Activated T-cell treated with anti-CD3 and anti-CD28 coated beads, Interleukin-2, amount 50 U/mL, for 24 hours (primary cell): ENCODE results near the gene COL9A2.
"Not testable (repeated sequence)": the region's sequence is repeated elsewhere in the genome, so short reads cannot be mapped to it uniquely, and the experiment has no call there.

ENCODE experiments used
- DNase-seq: peaks from one replicate; pipeline ENCODE4 v3.0.0-alpha.2; 2020
- H3K27ac Mint-ChIP-seq: 2 replicates; pipeline ENCODE4 v1.8.0; 2020; ENCODE audit warnings: mild to moderate bottlenecking, mixed read lengths
- H3K27me3 Mint-ChIP-seq: 2 replicates; pipeline ENCODE4 v1.8.0; 2020; ENCODE audit warnings: mixed read lengths
- H3K36me3 Mint-ChIP-seq: 2 replicates; pipeline ENCODE4 v1.8.0; 2020; ENCODE audit warnings: low read depth, mixed read lengths
- H3K4me1 Mint-ChIP-seq: 2 replicates; pipeline ENCODE4 v1.8.0; 2020; ENCODE audit warnings: low read depth, mixed read lengths
- H3K4me3 Mint-ChIP-seq: 2 replicates; pipeline ENCODE4 v1.8.0; 2020; ENCODE audit warnings: mild to moderate bottlenecking, moderate library complexity, mixed read lengths
- H3K9me3 Mint-ChIP-seq: 2 replicates; pipeline ENCODE4 v1.8.0; 2020; ENCODE audit warnings: mixed read lengths

The COL9A2 gene

GRCh38 chr1:40339420-40340323, 22.6 kb upstream of the COL9A2 start:
- no peaks in the 10 kb centered on the region for H3K9me3 Mint-ChIP-seq
- no peaks in the 10 kb centered on the region for H3K27me3 Mint-ChIP-seq
- peaks cover 52% of the 10 kb centered on the region for H3K4me1 Mint-ChIP-seq
- no peak overlapping the region for H3K4me3 Mint-ChIP-seq
- peak overlapping the region; percentile 22 for H3K27ac Mint-ChIP-seq
- DNase-seq: no peak
- H3K36me3 Mint-ChIP-seq: no peaks in the 10 kb centered on the region

- Mint-ChIP-seq H3K4me1 (peaks cover 44% of the 10 kb centered on the region), H3K9me3 (no peaks in the 10 kb centered on the region), H3K4me3 (no peak overlapping the region), H3K36me3 (no peaks in the 10 kb centered on the region), H3K27me3 (no peaks in the 10 kb centered on the region), H3K27ac (no peak overlapping the region)
- DNase-seq: peak; percentile 95
These were observed 21.8 kb upstream of the COL9A2 start for GRCh38 chr1:40338745-40339419.

GRCh38 chr1:40337443-40337842, 20.4 kb upstream of the COL9A2 start:
- Mint-ChIP-seq H3K4me1 (peaks cover 34% of the 10 kb centered on the region), H3K27ac (no peak overlapping the region), H3K36me3 (no peaks in the 10 kb centered on the region), H3K27me3 (no peaks in the 10 kb centered on the region), H3K4me3 (no peak overlapping the region), H3K9me3 (no peaks in the 10 kb centered on the region)
- DNase-seq: no peak

DNA sequence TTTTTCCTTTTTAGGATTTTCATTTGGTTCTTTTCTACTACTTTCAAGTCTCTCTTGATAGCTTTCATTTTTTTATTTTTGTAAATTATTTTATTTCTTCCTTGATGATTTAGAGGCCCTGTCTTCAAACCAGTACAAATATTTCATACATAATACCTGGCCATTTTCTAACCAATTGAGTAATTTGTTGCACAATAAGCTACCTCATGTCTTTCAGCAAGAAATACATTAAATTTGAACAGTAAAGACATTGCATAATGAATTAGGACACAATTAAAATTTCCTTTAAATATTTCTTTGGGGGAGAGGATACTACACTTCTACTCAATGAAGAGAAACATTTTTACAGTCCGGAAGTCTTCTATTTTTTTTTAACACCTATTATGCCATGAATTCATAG, 15.6 kb upstream of the COL9A2 start:
- peaks cover 2% of the 10 kb centered on the region for H3K9me3 Mint-ChIP-seq
- no peaks in the 10 kb centered on the region for H3K36me3 Mint-ChIP-seq
- no peak for DNase-seq
- H3K27me3 Mint-ChIP-seq: no peaks in the 10 kb centered on the region
- no peaks in the 10 kb centered on the region for H3K4me1 Mint-ChIP-seq
- no peak overlapping the region for H3K27ac Mint-ChIP-seq
- H3K4me3 Mint-ChIP-seq: no peak overlapping the region

DNA sequence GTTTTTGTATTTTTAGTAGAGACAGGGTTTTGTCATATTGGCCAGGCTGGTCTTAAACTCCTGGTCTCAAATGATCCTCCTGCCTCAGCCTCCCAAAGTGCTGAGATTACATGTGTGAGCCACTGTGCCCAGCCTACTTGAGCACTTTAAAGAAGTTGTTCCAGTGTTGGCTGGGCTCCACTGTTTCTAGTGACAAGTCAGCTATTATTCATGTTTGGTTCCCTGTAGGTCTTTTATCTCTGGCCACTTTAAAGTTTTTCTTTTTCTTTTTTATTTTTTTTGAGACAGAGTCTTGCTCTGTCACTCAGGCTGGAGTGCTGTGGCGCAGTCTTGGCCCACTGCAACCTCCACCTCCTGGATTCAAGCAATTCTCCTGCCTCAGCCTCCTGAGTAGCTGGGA, 14.3 kb upstream of the COL9A2 start:
- H3K27me3 Mint-ChIP-seq, H3K9me3 Mint-ChIP-seq, H3K4me3 Mint-ChIP-seq, H3K4me1 Mint-ChIP-seq, DNase-seq, H3K36me3 Mint-ChIP-seq, H3K27ac Mint-ChIP-seq: not testable (repeated sequence)

- Mint-ChIP-seq H3K4me3 (no peak overlapping the region), H3K27me3 (peaks cover 21% of the 10 kb centered on the region), H3K4me1 (peaks cover 34% of the 10 kb centered on the region), H3K27ac (no peak overlapping the region), H3K9me3 (no peaks in the 10 kb centered on the region), H3K36me3 (no peaks in the 10 kb centered on the region)
- DNase-seq: no peak
These were observed 2.0 kb upstream of the COL9A2 start for GRCh38 chr1:40318970-40319621.

DNA sequence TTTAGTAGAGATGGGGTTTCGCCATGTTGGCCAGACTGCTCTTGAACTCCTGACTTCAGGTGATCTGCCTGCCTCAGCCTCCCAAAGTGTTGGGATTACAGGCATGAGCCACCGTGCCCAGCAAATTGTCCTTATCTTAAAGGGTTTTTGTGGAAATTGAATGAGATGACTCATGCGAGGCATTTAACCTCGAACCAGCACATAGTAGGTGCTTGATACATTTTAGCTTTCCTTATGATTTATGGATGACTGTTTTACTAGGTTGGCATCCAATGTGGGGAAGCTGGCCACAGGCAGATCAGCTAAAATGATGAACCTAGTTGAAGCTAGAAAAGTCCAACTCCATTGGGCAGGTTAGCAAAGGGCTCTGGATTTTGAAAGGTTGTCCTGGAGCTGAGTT, 1.4 kb upstream of the COL9A2 start:
- Mint-ChIP-seq H3K27ac (no peak overlapping the region), H3K4me1 (peaks cover 36% of the 10 kb centered on the region), H3K4me3 (no peak overlapping the region), H3K27me3 (peaks cover 21% of the 10 kb centered on the region), H3K9me3 (no peaks in the 10 kb centered on the region), H3K36me3 (no peaks in the 10 kb centered on the region)
- DNase-seq: no peak

GRCh38 chr1:40317394-40318074, 448 bp upstream of the COL9A2 start:
- H3K27ac Mint-ChIP-seq: no peak overlapping the region
- no peaks in the 10 kb centered on the region for H3K36me3 Mint-ChIP-seq
- H3K4me1 Mint-ChIP-seq: peaks cover 45% of the 10 kb centered on the region
- H3K4me3 Mint-ChIP-seq: peak overlapping the region; percentile 32
- H3K9me3 Mint-ChIP-seq: no peaks in the 10 kb centered on the region
- peaks cover 21% of the 10 kb centered on the region for H3K27me3 Mint-ChIP-seq
- no peak for DNase-seq

DNA sequence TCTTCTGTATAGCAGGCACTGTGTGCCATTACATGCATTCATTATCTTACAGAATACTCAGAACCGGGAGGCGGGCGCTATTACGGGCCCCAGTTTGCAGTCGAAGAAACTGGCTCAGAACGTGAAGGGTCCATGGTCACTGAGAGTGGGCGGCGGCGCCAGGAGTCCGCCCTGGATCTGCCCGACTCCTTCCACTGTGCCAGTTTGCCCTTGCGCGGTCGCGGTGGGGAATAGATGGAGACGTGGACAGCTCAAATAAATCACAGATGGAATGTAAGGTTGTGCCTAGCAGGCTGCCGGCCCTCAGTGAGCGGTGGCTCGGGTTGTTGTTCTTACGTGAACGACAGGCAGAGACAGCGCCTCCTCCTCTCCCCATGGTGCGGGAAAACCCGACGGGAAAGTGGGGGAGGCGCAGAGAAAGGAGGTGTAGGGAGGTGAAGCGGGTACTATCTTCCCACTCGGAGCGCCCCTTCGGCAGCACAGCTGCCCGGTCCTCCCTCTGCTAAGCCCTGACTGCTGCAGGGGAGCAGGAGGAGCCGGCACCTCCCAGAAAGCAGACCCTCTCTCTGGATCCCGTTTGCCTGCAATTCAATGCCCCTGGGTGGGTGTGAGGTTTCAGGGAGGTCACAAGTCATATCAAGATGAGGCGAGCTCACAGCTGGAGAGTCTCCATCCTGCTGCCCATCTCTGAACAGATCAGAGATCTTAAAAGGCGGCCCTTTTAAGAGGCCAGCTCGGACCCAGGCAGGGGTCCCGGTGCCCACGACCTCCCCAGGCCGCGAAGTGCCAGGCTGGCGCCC, 1.1 kb downstream of the COL9A2 start:
- Mint-ChIP-seq H3K27me3 (peaks cover 21% of the 10 kb centered on the region), H3K9me3 (no peaks in the 10 kb centered on the region), H3K4me1 (peaks cover 48% of the 10 kb centered on the region), H3K27ac (peak overlapping the region; percentile 59), H3K36me3 (no peaks in the 10 kb centered on the region), H3K4me3 (peak overlapping the region; percentile 77)
- DNase-seq: peak; percentile 64

- no peaks in the 10 kb centered on the region for H3K9me3 Mint-ChIP-seq
- peaks cover 48% of the 10 kb centered on the region for H3K4me1 Mint-ChIP-seq
- H3K4me3 Mint-ChIP-seq: peak overlapping the region; percentile 77
- H3K27me3 Mint-ChIP-seq: peaks cover 21% of the 10 kb centered on the region
- no peaks in the 10 kb centered on the region for H3K36me3 Mint-ChIP-seq
- peak; percentile 91 for DNase-seq
- no peak overlapping the region for H3K27ac Mint-ChIP-seq
These were observed 1.8 kb downstream of the COL9A2 start for GRCh38 chr1:40315239-40315794.

- no peak for DNase-seq
- no peaks in the 10 kb centered on the region for H3K9me3 Mint-ChIP-seq
- H3K4me3 Mint-ChIP-seq: peak overlapping the region; percentile 77
- no peaks in the 10 kb centered on the region for H3K36me3 Mint-ChIP-seq
- H3K27ac Mint-ChIP-seq: no peak overlapping the region
- peaks cover 48% of the 10 kb centered on the region for H3K4me1 Mint-ChIP-seq
- H3K27me3 Mint-ChIP-seq: peaks cover 21% of the 10 kb centered on the region
These were observed 2.3 kb downstream of the COL9A2 start for GRCh38 chr1:40314721-40315238.

DNA sequence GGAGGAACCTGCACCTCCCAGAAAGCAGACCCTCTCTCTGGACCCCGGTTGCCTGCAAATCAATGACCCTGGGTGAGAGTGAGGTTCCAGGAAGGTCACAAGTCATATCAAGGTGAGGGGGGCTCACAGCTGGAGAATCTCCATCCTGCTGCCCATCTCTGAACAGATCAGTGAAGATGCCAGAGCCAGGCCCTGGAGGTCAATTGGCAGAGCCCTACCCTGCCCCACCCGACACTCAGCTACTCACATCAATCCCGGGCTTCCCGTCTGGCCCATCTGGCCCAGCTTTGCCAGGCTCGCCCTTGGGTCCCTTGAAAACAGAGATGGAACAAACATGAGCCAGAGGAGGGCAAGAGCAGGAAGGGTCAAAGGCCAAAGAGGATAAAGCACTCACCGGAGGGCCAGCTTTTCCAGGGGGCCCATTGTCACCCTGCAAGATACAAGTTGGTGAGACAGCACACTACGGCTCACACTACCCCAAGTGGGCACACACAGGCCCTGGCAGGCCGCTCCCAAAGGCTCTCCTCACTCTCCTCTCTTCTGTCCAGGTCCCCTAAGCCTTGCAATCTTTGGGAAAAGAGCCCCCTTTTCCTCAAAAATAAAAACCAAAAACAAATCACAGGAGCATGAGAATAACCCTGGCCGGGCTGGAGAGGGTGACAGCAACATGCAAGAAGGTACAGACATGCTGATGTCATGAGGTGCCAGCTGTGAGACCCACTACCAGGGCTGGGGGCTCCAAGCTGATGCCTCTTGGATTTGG, 2.9 kb downstream of the COL9A2 start:
- H3K4me1 Mint-ChIP-seq: peaks cover 46% of the 10 kb centered on the region
- peaks cover 21% of the 10 kb centered on the region for H3K27me3 Mint-ChIP-seq
- H3K9me3 Mint-ChIP-seq: no peaks in the 10 kb centered on the region
- no peaks in the 10 kb centered on the region for H3K36me3 Mint-ChIP-seq
- no peak for DNase-seq
- H3K27ac Mint-ChIP-seq: no peak overlapping the region
- H3K4me3 Mint-ChIP-seq: no peak overlapping the region
